Ramos (cell line): Measurements from ENCODE around the gene TMEM187.

ENCODE experiments used
- in situ Hi-C: fragments of 300-500 bp; cut with MboI; formaldehyde crosslinking; loops from one replicate; pipeline ENCODE4 v1.14.3; 2022; ENCODE audit warnings: low sequenced_read_pairs; ENCODE audit not compliant: unreplicated experiment

The TMEM187 gene

GRCh38 chrX:153934148-153934761, 38.3 kb upstream of the TMEM187 start:
- in situ Hi-C loops = loop anchor here (10.0 kb wide), 1 partner anchor 139 kb away; the partner anchor contains the start of genes IDH3G and SSR4

GRCh38 chrX:153934762-153935325, 37.7 kb upstream of the TMEM187 start, which contains the start of gene NAA10:
Gene NAA10 (minus strand): TSS chrX:153935037. CDS start chrX:153934904, 133 bp downstream.
- in situ Hi-C loops = loop anchor here (10.0 kb wide), 1 partner anchor 140 kb away; the partner anchor contains the start of genes IDH3G and SSR4

- in situ Hi-C loops = loop anchor here (10.0 kb wide), 1 partner anchor 141 kb away; the partner anchor contains the start of genes IDH3G and SSR4
These were observed 37.2 kb upstream of the TMEM187 start for GRCh38 chrX:153935326-153935851.

GRCh38 chrX:153937056-153937455, 35.5 kb upstream of the TMEM187 start:
- in situ Hi-C loops = loop anchor here (10.0 kb wide), 1 partner anchor 142 kb away; the partner anchor contains the start of genes IDH3G and SSR4

- in situ Hi-C loops = loop anchor here (10.0 kb wide), 1 partner anchor 144 kb away; the partner anchor contains the start of genes IDH3G and SSR4
These were observed 34.2 kb upstream of the TMEM187 start for GRCh38 chrX:153938226-153938786.

GRCh38 chrX:153939573-153939972, 33.0 kb upstream of the TMEM187 start:
- in situ Hi-C loops = loop anchor here (10.0 kb wide), 1 partner anchor 145 kb away; the partner anchor contains the start of genes IDH3G and SSR4

- in situ Hi-C loops = no loop called here
These were observed 31.0 kb upstream of the TMEM187 start for GRCh38 chrX:153941336-153942252.

- in situ Hi-C loops = no loop called here
These were observed 28.3 kb upstream of the TMEM187 start, which contains the start of gene RENBP for GRCh38 chrX:153944140-153944799. Gene RENBP (minus strand): TSS chrX:153944643. CDS start chrX:153944610, 33 bp downstream.

- in situ Hi-C loops = no loop called here
These were observed 27.8 kb upstream of the TMEM187 start for GRCh38 chrX:153944800-153945150.

GRCh38 chrX:153945956-153946943, 26.3 kb upstream of the TMEM187 start:
- in situ Hi-C loops = no loop called here

GRCh38 chrX:153947009-153947769, 25.4 kb upstream of the TMEM187 start:
- in situ Hi-C loops = no loop called here

GRCh38 chrX:153948002-153948466, 24.5 kb upstream of the TMEM187 start:
- in situ Hi-C loops = no loop called here

GRCh38 chrX:153948847-153949805, 23.4 kb upstream of the TMEM187 start:
- in situ Hi-C loops = no loop called here

GRCh38 chrX:153950127-153950526, 22.4 kb upstream of the TMEM187 start:
- in situ Hi-C loops = loop anchor here (10.0 kb wide), 1 partner anchor 185 kb away; the partner anchor contains the start of gene PLXNB3

- in situ Hi-C loops = loop anchor here (10.0 kb wide), 1 partner anchor 187 kb away; the partner anchor contains the start of gene PLXNB3
These were observed 20.7 kb upstream of the TMEM187 start for GRCh38 chrX:153951683-153952372.
